Activated T-cell treated with anti-CD3 and anti-CD28 coated beads for 48 hours (primary cell): ENCODE results near the gene AGPAT3.
A peak's percentile ranks its signal among the peaks of the same experiment; 100 is the strongest.
"Not testable (repeated sequence)": the region's sequence is repeated elsewhere in the genome, so short reads cannot be mapped to it uniquely, and the experiment has no call there.

Experiments
- DNase-seq: peaks from one replicate; pipeline ENCODE4 v3.0.0-alpha.2; 2020; ENCODE audit warnings: low read depth

AGPAT3 gene

DNA sequence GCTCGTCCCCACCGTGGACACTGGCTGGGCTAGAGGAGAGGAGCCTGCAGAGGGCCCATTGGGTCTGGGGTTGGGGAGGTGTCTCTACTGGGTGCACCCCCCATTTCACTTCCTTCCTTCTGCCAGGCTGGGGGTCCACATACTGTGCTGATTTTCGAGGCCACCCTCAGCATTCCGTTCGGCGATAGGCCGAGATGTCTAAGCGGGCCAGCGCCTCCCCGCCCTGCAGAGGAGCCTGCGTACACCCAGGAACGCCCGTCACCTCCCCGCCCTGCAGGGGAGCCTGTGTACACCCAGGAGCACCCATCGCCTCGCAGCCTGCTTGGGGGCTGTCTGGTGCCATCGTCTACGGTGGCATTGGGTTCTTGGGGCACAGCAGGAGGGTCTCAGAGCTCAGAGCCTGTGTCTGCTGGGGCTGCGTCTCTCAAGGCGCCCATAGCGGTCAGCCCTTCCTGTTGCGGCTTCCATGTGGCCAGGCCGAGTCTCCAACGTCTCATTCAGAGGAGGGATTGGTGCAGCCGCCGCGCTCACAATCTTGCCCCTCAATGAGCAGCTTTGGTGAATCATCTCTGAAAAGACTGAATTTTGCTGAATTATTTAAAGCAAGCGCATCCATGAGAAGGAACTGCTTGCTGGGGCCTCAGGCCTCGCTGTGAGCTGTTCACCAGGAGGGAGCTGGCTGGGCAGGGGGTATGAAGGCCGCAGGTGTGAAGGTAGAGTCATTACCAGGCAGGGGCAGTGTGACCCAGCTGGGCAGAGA, 30.7 kb upstream of the AGPAT3 start:
- DNase-seq, result no peak

DNA sequence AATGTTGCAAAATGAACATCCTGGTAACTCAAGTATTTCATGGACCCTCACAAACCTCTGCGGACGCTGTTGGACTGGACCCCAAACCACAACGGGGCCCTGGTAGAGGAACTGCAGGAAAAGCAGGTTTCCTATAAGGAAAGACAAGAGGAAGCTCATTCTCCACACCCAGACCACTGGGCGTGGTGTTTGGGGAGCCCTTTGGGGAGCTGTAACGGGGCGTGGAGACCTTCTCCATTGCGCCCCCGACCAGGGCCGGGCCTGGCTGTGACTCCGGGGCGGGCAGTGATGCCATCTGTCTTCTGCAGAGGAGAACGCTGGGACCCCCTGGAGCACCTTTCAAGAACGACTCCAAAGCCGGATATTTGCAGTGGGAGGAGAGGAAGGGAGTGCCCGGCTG, 30.0 kb upstream of the AGPAT3 start:
- DNase-seq, result no peak

DNA sequence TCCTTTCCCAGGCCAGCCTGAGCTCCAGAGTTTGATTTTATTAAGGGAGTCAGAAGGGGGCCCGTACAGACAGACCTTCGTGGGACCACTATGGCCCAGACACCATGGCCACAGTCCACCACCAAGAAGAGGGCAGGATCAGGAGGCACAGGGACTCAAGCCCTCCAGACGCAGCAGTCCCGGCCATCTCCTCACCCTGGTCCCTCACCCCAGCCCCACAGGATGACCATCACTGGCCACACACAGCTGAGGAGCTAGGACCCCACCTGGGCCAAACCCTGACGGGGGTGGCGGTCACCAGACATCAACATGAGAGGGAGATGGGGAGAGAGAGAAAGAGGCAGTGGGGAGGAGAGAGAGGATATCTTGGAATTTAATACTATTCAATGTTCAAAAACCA, 29.2 kb upstream of the AGPAT3 start:
- DNase-seq, result no peak

DNA sequence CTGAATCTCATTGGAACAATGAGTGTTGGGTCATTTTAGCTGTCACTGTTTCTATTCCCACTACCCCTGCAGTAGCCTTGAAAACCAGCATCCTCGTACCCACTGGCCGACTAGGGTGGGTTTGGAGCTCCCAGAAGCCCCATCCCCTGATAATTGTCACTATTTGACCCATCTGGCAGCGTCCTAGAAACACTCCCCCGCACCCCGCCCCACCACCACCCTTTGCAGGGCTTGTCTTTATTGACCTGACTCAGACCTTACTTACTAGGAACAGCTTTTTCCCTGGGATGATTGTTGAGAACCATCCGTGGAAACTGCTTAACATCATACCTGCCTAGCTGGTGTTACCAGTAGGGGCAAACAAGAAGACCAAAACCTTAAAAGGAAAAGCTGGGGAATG, 28.4 kb upstream of the AGPAT3 start:
- DNase-seq, result no peak

DNA sequence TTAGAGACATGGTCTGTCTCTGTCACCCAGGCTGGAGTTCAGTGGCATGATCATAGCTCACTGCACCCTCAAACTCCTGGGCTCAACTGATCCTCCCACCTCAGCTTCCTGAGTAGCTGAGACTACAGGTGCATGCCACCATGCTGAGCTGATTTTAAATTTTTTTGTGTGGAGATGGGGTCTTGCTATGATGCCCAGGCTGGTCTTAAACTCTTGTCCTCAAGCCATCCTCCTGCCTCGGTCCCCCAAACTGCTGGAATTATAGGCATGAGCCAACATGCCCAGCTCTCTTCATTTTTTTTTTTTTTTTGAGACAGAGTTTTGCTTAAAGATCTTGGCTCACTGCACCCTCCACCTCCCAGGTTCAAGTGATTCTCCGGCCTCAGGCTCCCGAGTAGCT, 24.8 kb upstream of the AGPAT3 start:
- DNase-seq, result no peak

DNA sequence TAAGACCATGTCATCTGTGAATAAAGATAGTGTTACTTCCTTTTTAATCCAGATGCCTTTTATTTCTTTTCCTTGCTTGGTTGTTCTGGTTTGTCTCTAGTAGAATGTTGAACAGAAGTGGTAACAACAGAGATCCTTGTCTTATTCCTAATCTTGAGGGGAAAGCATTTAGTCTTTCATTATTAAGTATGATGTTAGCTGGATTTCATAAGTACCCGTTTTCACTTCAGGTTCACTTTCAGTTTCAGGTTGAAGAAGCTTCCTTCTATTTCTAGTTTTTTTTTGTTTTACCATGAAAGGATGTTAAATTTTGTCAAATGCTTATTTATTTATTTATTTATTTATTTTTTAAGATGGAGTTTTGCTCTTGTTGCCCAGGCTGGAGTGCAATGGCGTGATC, 22.3 kb upstream of the AGPAT3 start:
- DNase-seq, result no peak

DNA sequence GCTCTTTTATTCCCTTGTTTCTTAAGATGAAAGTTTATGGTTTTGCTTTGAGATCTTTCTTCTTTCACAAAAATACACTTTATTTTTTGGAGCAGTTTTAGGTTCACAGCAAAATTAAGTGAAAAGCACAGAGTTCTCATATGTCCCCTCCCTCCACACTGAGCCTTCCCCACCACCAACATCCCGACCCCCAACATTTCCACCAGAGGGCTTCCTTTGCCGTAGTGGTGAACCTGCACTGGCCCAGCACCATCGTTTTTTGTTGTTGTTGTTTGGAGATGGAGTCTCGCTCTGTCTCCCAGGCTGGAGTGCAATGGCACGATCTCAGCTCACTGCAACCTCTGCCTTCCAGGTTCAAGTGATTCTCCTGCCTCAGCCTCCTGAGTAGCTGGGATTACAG, 20.1 kb upstream of the AGPAT3 start:
- DNase-seq, result not testable (repeated sequence)

DNA sequence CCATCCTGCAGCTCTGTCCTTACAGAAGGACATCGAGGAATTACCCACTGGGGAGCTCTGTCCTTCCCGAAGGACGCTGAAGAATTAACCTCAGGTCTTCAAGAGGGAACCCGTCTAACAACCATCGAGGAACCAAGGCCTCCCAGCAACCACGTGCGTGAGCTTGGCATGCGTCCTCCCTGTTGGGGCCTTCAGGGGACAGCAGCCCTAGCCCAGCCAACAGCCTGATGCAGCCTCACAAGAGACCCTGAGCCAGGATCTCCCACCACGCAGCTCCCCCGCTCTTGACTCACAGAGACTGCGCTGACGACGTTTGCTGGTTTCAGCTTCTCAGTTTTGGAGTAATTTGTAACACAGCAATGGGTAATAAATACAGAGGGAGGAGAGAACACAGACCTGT, 19.6 kb upstream of the AGPAT3 start:
- no peak for DNase-seq

DNA sequence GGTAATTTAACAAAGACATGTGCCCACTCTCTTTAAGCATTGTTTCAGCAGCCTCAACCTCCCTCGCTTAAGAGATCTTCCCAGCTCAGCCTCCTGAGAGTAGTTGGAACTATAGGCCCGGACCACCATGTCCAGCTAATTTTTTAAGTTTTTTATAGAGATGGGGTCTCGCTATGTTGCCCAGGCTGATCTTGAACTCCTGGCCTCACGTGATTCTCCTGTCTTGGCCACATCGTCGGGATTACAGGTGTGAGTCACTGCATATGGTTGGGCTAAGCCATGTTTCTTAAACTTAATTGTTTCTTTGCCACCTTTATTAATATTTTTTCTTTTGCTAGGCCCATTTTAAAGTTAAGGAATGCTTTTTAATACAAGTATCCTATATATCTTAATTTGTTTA, 18.6 kb upstream of the AGPAT3 start:
- DNase-seq, result no peak

DNA sequence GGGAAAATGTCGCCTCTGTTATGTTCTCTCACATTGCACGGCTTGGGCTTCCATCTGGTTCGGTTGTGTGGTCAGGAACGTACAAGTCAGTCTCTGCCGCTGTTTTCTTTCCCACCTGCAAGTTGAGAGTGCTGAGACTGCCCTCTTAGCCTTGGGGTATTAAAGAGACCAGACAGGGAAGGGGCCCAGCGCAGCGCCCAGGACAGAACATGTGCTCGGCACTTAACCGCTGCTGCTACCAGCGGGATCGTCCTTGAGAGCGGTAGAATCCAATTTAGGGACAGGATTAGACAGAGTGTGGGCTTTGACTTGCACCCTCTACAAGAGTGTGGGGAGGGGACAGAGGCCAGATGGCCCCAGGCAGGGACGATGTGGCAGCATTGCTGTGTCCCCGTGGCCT, 17.7 kb upstream of the AGPAT3 start:
- no peak for DNase-seq

DNA sequence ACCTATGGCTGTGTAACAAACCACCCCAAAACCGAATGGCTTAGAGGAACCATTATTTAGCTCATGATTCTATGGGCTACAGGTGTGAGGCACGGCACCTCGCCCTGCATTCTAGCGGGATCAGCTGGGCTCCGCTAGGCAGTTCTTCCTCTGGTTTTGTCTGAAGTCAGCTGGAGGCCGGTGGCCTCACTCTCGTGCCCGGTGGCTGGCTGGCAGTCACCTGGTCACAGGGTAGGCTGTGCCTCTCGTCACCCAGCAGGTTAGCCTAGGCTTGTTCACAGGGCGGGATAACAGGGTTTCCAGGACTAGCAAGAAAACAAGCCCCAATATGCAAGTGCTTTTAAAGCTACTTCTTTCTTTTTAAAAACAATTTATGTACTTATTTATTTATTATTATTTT, 16.3 kb upstream of the AGPAT3 start:
- no peak for DNase-seq

DNA sequence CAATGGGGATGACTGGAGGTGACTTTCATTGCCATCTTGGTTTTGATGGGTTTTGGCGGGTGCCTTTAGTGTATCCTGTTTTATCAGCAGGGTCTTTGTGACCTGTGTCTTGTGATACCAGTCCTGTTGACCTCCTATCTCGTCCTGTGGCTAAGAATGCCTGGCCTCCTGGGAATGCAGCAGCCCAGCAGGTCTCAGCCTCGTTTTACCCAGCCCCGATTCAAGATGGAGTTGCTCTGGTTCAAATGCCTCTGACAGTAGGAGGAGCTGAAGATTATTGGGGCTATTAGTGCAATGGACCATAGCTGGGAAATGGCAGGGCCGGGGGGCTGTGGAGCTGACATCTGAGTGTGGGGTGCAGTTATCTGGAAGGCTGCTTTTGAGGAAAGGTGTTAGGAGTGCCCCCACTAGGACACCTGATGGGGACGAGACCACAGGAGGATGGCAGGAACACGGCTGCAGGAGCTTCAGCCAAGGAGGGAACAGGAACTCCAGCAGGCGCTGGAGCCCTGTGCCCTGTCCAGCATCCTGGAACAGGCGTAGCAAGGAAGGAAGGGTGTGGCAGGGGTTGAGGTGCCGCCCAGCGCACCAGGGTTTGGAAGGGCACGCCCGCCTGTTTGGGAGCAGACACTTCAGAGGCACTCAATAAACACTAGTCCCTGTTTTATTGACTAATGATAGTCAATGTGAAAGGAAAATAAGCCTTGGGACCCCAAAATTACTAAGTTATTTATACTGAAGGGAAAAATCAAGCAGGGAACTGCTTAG, 15.3 kb upstream of the AGPAT3 start:
- DNase-seq, result no peak

DNA sequence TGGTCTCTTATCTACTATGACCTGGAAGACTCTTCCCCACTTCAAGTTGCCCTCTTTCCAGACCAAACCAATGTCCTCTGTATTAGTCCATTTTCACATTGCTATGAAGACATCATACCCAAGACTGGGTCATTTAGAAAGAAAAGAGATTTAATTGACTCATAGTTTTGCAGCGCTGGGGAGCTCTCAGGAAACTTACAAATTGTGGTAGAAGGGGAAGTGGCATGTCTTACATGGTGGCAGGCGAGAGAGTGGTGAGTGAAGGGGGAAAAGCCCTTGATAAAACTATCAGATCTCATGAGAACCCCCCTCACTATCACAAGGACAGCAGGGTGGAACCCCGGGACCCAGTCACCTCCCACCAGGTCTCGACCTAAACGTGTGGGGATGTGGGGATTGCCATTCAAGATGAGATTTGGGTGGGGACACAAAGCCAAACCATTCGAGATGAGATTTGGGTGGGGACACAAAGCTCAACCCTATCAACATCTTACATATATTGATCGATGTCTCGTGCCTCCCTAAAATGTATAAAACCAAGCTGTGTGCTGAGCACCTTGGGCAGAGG, 14.2 kb upstream of the AGPAT3 start:
- DNase-seq, result no peak

DNA sequence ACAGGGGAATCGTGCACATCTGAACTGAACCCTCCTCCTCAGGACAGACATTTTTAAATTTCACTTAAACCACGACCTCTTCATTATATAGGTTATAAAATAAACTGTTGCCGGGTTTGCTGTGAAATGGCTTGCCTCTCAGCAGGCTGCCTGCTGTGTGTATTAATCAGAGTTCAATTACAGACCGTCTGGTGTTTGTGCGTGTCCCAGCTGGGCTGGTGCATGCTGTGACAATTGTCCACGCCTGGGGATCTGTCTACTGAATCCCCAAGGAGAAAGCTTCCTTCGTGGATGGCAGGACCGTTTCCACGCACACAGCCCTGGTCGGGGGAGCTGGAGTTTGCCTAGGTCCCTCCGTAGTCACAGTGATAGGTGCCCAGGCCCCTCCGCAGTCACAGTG, 13.4 kb upstream of the AGPAT3 start:
- no peak for DNase-seq

DNA sequence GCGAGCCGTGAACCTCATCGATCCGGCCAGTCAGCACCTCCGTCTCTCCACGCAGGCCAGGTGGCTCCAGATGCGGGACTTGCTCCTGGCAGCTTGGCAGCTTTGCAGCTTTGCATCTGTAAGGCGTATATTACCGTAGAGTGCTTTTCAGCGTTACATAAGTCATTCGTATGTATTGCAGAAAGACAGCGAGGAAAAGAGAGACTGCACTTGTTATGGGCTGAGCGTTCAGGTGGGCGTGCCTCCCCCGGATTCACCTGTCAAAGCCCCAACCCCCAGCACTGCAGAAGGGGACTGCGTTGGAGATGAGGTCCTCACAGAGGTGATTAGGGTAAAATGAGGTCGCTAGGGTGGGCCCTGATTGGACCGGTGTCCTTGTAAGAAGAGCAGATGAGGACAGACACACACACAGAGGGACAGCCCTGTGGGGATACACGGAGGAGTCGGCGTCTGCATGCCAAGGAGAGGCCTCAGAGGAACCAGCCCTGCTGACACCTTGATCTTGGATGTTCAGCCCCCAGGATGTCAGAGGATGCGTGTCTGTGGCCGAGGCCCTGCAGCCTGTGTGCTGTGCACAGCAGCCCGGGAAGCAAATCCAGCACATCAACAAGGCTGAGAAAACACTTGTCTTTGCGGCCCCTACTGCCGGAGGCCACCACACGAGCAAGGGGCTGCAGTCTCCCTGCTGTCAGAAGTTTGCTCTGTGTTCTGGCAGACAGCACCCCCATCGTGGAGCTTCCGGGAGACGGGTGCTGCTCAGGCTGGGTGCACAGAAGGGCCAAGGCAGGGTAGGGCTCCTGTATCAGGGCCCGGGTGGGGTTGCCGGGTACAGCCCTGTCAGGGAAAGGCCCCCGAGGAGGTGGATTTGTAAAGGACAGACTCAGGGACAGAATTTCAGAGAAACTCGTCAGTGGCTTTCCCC, 10.9 kb upstream of the AGPAT3 start:
- no peak for DNase-seq

DNA sequence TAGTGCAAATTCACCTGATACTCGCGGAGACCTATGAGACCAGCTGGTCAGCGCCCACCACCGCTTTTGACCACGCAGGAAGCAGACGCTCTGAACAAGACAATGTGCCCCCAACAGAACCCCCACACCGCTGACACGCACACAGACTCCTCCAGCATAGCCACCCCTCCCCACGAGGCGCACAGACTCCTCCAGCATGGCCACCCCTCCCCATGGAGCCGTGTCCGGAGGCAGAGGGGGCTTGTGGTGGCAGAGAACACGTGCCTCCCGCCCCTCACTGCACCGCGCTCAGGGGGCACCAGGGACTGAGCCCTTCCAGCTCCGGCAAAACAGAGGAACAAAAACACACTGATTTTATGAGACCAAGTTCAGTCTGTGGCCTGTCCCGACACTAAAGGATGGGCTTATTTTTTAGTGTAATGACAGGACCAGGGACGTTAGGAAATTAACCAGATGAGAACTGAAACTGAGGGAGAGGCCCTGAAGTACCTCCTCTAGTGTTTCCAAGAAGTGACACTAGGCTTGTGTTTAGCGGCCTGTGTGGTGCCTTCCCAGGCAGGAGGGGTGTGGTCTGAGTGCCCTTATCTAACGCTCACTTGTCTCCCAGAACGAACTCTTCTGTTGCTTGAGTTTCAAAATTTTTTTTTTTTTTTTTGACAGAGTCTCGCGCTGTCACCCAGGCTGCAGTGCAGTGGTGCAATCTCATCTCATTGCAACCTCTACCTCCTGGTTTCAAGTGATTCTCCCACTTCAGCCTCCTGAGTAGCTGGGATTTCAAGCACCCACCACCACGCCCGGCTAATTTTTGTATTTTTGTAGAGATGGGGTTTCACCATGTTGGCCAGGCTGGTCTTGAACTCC, 10.0 kb upstream of the AGPAT3 start:
- peak; percentile 38 for DNase-seq

DNA sequence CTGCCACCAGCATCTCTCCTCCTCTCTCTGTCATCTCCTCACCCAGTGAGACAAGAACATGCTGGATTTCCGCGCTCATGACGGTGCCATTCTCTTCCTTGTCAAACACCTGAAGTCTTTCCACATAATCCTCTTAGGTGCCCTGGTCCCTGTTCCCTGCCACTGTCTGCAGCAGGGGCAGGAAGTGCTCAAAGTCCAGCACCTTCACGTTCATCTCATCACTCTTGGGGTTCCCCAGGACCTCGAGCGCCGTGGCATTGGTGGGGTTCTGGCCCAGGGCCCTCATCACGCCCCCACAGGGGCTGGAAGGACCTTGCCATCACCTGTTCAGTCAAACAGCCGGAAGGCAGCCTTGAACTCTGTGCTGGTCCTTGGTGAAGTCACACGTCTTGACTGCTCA, 9.1 kb upstream of the AGPAT3 start:
- DNase-seq, result no peak

DNA sequence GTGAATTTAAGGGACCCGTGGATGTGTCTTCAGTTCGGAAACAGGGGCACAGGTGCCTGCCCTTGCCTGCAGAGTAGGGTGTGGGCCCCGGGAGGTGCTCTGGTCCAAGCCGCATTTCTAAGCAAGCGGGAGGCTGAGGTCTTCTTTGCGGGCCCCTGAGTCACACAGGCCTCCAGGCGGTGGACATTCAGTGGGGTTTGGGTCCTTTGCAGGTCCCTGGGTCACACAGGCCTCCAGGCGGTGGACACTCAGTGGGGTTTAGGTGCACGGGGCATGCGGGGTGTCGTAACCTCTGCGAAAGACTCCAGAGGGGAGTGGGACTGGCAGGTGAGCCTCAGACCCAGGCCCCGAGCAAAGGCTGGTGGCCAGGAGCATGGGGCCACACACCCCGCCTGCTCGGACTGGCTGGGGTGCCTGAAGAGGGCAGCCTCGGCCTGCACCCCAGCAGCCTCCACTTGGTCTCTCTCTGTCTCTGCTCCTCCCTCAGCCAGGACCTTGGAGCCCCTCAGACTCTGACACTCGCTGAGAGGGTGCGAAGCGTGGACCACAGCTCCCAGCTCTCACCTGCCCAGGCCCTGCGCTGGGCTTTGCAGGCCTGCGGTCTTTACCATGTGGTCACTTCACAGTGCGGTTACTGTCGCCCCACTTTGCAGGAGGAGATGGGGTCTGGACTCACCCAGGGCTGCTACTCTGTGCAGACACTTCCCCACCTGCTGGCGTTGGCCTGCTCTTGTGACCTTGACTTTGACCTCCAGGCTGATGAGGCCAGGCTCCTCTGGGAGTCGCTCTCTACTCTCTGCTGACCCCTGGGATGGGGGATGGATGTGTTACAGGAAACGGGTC, 6.0 kb upstream of the AGPAT3 start:
- no peak for DNase-seq

DNA sequence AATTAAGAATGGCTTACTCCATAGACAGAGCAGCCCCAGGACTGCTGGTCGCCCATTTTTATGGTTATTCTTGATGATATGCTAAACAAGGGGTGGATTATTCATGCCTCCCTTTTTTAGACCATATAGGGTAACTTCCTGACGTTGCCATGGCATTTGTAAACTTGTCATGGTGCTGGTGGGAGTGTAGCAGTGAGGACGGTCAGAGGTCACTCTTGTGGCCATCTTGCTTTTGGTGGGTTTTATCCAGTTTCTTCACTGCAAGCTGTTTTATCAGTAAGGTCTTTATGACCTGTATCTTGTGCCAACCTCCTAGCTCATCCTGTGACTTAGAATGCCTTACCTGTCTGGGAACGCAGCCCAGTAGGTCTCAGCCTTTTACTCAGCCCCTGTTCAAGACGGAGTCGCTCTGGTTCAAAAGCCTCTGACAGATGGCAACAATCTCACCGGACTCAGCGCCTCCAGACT, 5.2 kb upstream of the AGPAT3 start:
- no peak for DNase-seq

DNA sequence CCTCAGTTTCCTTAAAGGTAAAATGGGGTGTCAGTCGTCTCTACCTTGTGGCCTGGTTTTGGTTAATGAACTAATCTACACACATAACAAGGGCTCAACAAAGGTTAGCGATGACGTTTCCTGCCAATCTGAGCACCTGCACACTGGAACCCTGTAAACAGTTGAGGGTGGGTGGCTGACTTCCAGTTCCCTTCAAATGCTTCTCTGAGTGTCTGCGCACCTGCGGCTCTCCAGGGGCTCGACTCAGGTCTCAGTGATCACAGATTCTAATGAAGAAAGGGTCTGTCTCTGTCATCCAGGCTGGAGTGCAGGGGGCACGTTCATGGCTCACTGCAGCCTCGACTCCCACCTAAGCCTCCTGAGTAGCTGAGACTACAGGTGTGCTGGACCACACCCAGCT, 3.3 kb upstream of the AGPAT3 start:
- DNase-seq, result no peak
